Body of pancreas (tissue), 4 donors: ENCODE data around the gene VKORC1. TPM values are rescaled to one million over a fixed set of nuclear protein-coding genes. Genes with fewer than 3 reads are reported as not detected.
"Not testable (repeated sequence)": the region's sequence is repeated elsewhere in the genome, so short reads cannot be mapped to it uniquely, and the experiment has no call there.

Source experiments
- ATAC-seq: fragments of 150-250 bp; one replicate; pipeline ENCODE4 v1.9.1; 2016
- DNase-seq, 4 donors: peaks; one replicate each; pipeline ENCODE4 v3.0.0-alpha.2; 2019
- H3K27ac ChIP-seq, 4 donors: fragments of 200-600 bp; sonication (generic); 1 replicate in 3 of 4; 2 replicates in 1 of 4; pipeline versions ENCODE4 v1.5.1 to v1.6.1; 2016 to 2019; ENCODE audit warnings: mild to moderate bottlenecking in 1 of 4, mixed read lengths in 1 of 4, moderate library complexity in 1 of 4
- H3K27me3 ChIP-seq, 2 donors: fragments of 200-600 bp; sonication (generic); one replicate each; pipeline ENCODE4 v1.6.0; 2016; ENCODE audit warnings: mild to moderate bottlenecking in 1 of 2
- H3K36me3 ChIP-seq, 2 donors: fragments of 200-600 bp; sonication (generic); replicated peaks in 1 of 2; 2 replicates each; pipeline ENCODE4 v1.5.1; 2016; ENCODE audit warnings: low read depth in 2 of 2; ENCODE audit not compliant: insufficient read depth in 1 of 2
- H3K4me1 ChIP-seq: fragments of 200-600 bp; sonication (generic); one replicate; pipeline ENCODE4 v1.6.0; 2016
- H3K4me3 ChIP-seq, 2 donors: fragments of 200-600 bp; sonication (generic); 1 replicate in 1 of 2; 2 replicates in 1 of 2; pipeline ENCODE4 v1.5.1; 2016 to 2019
- H3K9me3 ChIP-seq, 3 donors: fragments of 200-600 bp; sonication (generic); 1 replicate in 2 of 3; 2 replicates in 1 of 3; pipeline ENCODE4 v1.5.1; 2016
- CTCF ChIP-seq, 7 experiments: fragments of 450-650 bp in 4 of 7; fragments of 200-600 bp in 3 of 7; sonication (generic) in 3 of 7; IDR thresholded peaks; one replicate each; pipeline ENCODE4 v1.5.1; 2016 to 2019; ENCODE audit warnings: antibody characterized with exemption in 7 of 7
- POLR2A ChIP-seq, 3 donors: fragments of 450-650 bp; IDR thresholded peaks; one replicate each; pipeline ENCODE4 v1.6.1; 2016; ENCODE audit warnings: antibody characterized with exemption in 3 of 3, mild to moderate bottlenecking in 2 of 3
- WGBS, 2 donors: methylation state at CpG; one replicate each; pipeline ENCODE4 v1.1.5; 2017; 5-methylcytosine and 5-hydroxymethylcytosine counted together
- intact Hi-C: fragments of 100-400 bp; cut with DNase I; formaldehyde crosslinking; loops from one replicate; pipeline ENCODE4 v1.15.1; 2023
- total RNA-seq, 2 donors: library from RNA; depleted of rRNA; stranded (reverse); fragments of >200 nt; gene quantifications; one replicate each; pipeline ENCODE4 v1.1.0, GENCODE V29; 2016

VKORC1 gene
- total RNA-seq, 2 donors from 2014 or later, result 42.5 to 104 TPM

- intact Hi-C loops, result loop anchor here (10.0 kb wide), 2 partner anchors 67 to 157 kb away; partner anchors contain the start of genes HSD3B7, ZNF646 and ZNF668
- Histone ChIP-seq H3K4me3 (no peak overlapping the region), H3K27me3 (no peaks in the 10 kb centered on the region), H3K9me3 (no peaks in the 10 kb centered on the region), H3K36me3 (no peaks in the 10 kb centered on the region), H3K27ac (peak overlapping the region; percentile 83 to 92 (median 92)), H3K4me1 (peaks cover 49% of the 10 kb centered on the region)
- TF ChIP-seq CTCF (IDR thresholded peaks at IDR 0.05), result no peak
- TF ChIP-seq POLR2A (IDR thresholded peaks at IDR 0.05), result peak in 1 of 3 donors; percentile 67
- 1 to 24% methylated on average over 5 to 10 of the region's 10 CpGs for WGBS, 2 donors
- ATAC-seq (peak; percentile 10), DNase-seq (peak in 3 of 4 donors; percentile 60 to 75 (median 66))
Measured at GRCh38 chr16:31141489-31142108, 47.0 kb upstream of the VKORC1 start.

GRCh38 chr16:31141071-31141469 is 46.5 kb upstream of the VKORC1 start:
- not testable (repeated sequence) for H3K36me3 ChIP-seq, H3K4me3 ChIP-seq, DNase-seq, ATAC-seq, H3K27me3 ChIP-seq, H3K9me3 ChIP-seq
- intact Hi-C loops, result loop anchor here (10.0 kb wide), 2 partner anchors 66 to 156 kb away; partner anchors contain the start of genes HSD3B7, ZNF646 and ZNF668
- peak overlapping the region; percentile 83 to 92 (median 92) for H3K27ac ChIP-seq
- 89 to 92% methylated on average over 9 of the region's 9 CpGs for WGBS, 2 donors
- H3K4me1 ChIP-seq, result peaks cover 54% of the 10 kb centered on the region

GRCh38 chr16:31138621-31139578 is 44.3 kb upstream of the VKORC1 start:
- Histone ChIP-seq H3K27ac (peak overlapping the region; percentile 91 to 98 (median 92)), H3K36me3 (no peaks in the 10 kb centered on the region), H3K4me3 (no peak overlapping the region), H3K27me3 (no peaks in the 10 kb centered on the region), H3K9me3 (no peaks in the 10 kb centered on the region), H3K4me1 (peaks cover 59% of the 10 kb centered on the region)
- intact Hi-C loops, result no loop called here
- peak; percentile 92 to 97 (median 96) for DNase-seq
- ATAC-seq, result peak; percentile 60
- 20 to 23% methylated on average over 16 to 23 of the region's 27 CpGs for WGBS, 2 donors
- peak in 2 of 3 donors; percentile 68 to 73 for TF ChIP-seq POLR2A (IDR thresholded peaks at IDR 0.05)
- no peak for TF ChIP-seq CTCF (IDR thresholded peaks at IDR 0.05)

- H3K9me3 ChIP-seq, H3K36me3 ChIP-seq, H3K4me3 ChIP-seq, intact Hi-C loops, ATAC-seq, H3K27me3 ChIP-seq, DNase-seq: not testable (repeated sequence)
- 74 to 79% methylated on average over 20 of the region's 20 CpGs for WGBS, 2 donors
- Histone ChIP-seq H3K4me1 (peaks cover 70% of the 10 kb centered on the region), H3K27ac (peak overlapping the region in 1 of 4 donors; percentile 99)
Measured at GRCh38 chr16:31136822-31137499, 42.4 kb upstream of the VKORC1 start.

GRCh38 chr16:31136287-31136662 is 41.7 kb upstream of the VKORC1 start:
- peaks cover 71% of the 10 kb centered on the region for H3K4me1 ChIP-seq
- DNase-seq (no peak), ATAC-seq (no peak)
- peaks cover 0 to 4% of the 10 kb centered on the region in 2 donors for H3K36me3 ChIP-seq
- 68 to 78% methylated on average over 6 of the region's 6 CpGs for WGBS, 2 donors
- no peak overlapping the region for H3K4me3 ChIP-seq
- no peak for TF ChIP-seq POLR2A (IDR thresholded peaks at IDR 0.05)
- TF ChIP-seq CTCF (IDR thresholded peaks at IDR 0.05), result no peak
- no peaks in the 10 kb centered on the region for H3K27me3 ChIP-seq
- H3K27ac ChIP-seq, result peak overlapping the region; percentile 94 to 99 (median 94)
- intact Hi-C loops, result no loop called here
- no peaks in the 10 kb centered on the region for H3K9me3 ChIP-seq
